ENCODE results near the gene ARMC6.

DNA sequence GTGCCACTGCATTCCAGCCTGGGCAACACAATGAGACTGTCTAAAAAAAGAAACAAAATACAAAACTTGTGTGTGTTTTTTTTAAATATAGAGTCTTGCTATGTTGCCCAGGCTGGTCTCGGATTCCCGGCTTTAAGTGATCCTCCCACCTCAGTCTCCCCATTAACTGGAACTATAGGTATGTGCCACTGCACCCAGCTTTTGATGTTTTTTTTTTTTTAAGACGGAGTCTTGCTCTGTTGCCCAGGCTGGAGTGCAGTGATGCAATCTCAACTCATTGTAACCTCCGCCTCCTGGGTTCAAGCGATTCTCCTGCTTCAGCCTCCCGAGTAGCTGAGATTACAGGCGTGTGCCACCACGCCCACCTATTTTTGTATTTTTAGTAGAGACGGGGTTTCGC, 37.1 kb upstream of the ARMC6 start:
- no peak for TF ChIP-seq POLR2A (IDR thresholded peaks at IDR 0.05; ENCODE audit: low read depth, low read length)
- TF ChIP-seq TAF1 (IDR thresholded peaks at IDR 0.05; ENCODE audit: low read depth, low read length) = no peak
- no peak for TF ChIP-seq POLR2AphosphoS5 (IDR thresholded peaks at IDR 0.05; ENCODE audit: low read depth, low read length)
- no peak for TF ChIP-seq POU2F2 (IDR thresholded peaks at IDR 0.05; ENCODE audit: low read depth, low read length)
- TF ChIP-seq SPI1 (IDR thresholded peaks at IDR 0.05; ENCODE audit: low read depth, low read length) = no peak

Measured in GM12891 (cell line).